HepG2 (cell line): ENCODE data around the gene NME1. TPM values are rescaled to one million over a fixed set of nuclear protein-coding genes. Genes with fewer than 3 reads are reported as not detected.

Experiments used
- ATF7-NPFF ChIP-seq: sonication (generic); formaldehyde crosslinking; IDR thresholded peaks from 2 replicates; pipeline ENCODE4 v1.8.1; 2023; ENCODE audit warnings: mild to moderate bottlenecking, low read depth, missing genetic modification reagents, moderate library complexity
- BRD4 ChIP-seq: sonication (generic); formaldehyde crosslinking; IDR thresholded peaks from 2 replicates; pipeline ENCODE4 v1.4.0; 2020; ENCODE audit warnings: missing genetic modification reagents
- HIVEP1 ChIP-seq: sonication (generic); formaldehyde crosslinking; IDR thresholded peaks from 2 replicates; pipeline ENCODE4 v1.4.0; 2020; ENCODE audit warnings: mild to moderate bottlenecking, missing genetic modification reagents
- JUNB ChIP-seq: sonication (generic); formaldehyde crosslinking; IDR thresholded peaks from 2 replicates; pipeline ENCODE4 v1.8.0; 2022; ENCODE audit warnings: missing genetic modification reagents, mild to moderate bottlenecking, borderline replicate concordance
- MTA1 ChIP-seq: sonication (generic); formaldehyde crosslinking; IDR thresholded peaks from 2 replicates; pipeline ENCODE4 v1.4.0; 2020; ENCODE audit warnings: missing genetic modification reagents, mild to moderate bottlenecking, borderline replicate concordance
- NCOA1 ChIP-seq: sonication (generic); formaldehyde crosslinking; IDR thresholded peaks from 2 replicates; pipeline ENCODE4 v1.9.0; 2021; ENCODE audit warnings: missing genetic modification reagents
- NCOR1 ChIP-seq: fragments of 200-600 bp; sonication (generic); IDR thresholded peaks from 2 replicates; pipeline ENCODE4 v1.7.0; 2017; ENCODE audit warnings: antibody characterized with exemption, low read length, borderline replicate concordance
- PITX1 ChIP-seq: sonication (generic); formaldehyde crosslinking; IDR thresholded peaks from 2 replicates; pipeline ENCODE4 v1.5.1; 2020; ENCODE audit warnings: mild to moderate bottlenecking, missing genetic modification reagents
- SIN3B ChIP-seq: fragments of 150-350 bp; IDR thresholded peaks from 2 replicates; pipeline ENCODE4 v1.6.1; 2014; ENCODE audit warnings: low read length
- SMARCC2 ChIP-seq: fragments of 450-650 bp; IDR thresholded peaks from 2 replicates; pipeline ENCODE4 v1.6.1; 2017; ENCODE audit warnings: antibody characterized with exemption, mild to moderate bottlenecking
- SP140L ChIP-seq: sonication (generic); formaldehyde crosslinking; IDR thresholded peaks from 2 replicates; pipeline ENCODE4 v1.4.0; 2020; ENCODE audit warnings: missing genetic modification reagents, borderline replicate concordance
- ZFP82 ChIP-seq: sonication (generic); formaldehyde crosslinking; IDR thresholded peaks from 2 replicates; pipeline ENCODE4 v1.5.1; 2020; ENCODE audit warnings: mild to moderate bottlenecking, missing genetic modification reagents, borderline replicate concordance
- ZIK1 ChIP-seq: sonication (generic); formaldehyde crosslinking; IDR thresholded peaks from 2 replicates; pipeline ENCODE4 v1.5.0; 2020; ENCODE audit warnings: mild to moderate bottlenecking, low read depth, missing genetic modification reagents, borderline replicate concordance
- ZNF432 ChIP-seq: sonication (generic); formaldehyde crosslinking; IDR thresholded peaks from 2 replicates; pipeline ENCODE4 v1.5.0; 2020; ENCODE audit warnings: missing genetic modification reagents, mild to moderate bottlenecking, borderline replicate concordance
- ZNF510 ChIP-seq: sonication (generic); formaldehyde crosslinking; IDR thresholded peaks from 2 replicates; pipeline ENCODE4 v1.4.0; 2020; ENCODE audit warnings: low read depth, mild to moderate bottlenecking, missing genetic modification reagents
- ZNF552 ChIP-seq: sonication (generic); formaldehyde crosslinking; IDR thresholded peaks from 2 replicates; pipeline ENCODE4 v1.9.0; 2022; ENCODE audit warnings: missing genetic modification reagents, mild to moderate bottlenecking, borderline replicate concordance
- ZNF775 ChIP-seq: sonication (generic); formaldehyde crosslinking; IDR thresholded peaks from 2 replicates; pipeline ENCODE4 v1.4.0; 2020; ENCODE audit warnings: missing genetic modification reagents, mild to moderate bottlenecking, moderate library complexity, borderline replicate concordance
- ZSCAN30 ChIP-seq: sonication (generic); formaldehyde crosslinking; IDR thresholded peaks from 2 replicates; pipeline ENCODE4 v1.5.0; 2020; ENCODE audit warnings: mild to moderate bottlenecking, missing genetic modification reagents
- polyA plus RNA-seq, 8 experiments: library from polyadenylated mRNA; depleted of rRNA in 3 of 8; stranded (reverse) in 7 of 8; unstranded in 1 of 8; fragments of >200 nt; fragmentation: Illumina TruSeq in 4 of 8; extraction: Trizol in 4 of 8; gene quantifications; 2 replicates each; pipeline versions ENCODE4 v1.2.1 to v1.2.3, GENCODE V29; 2011 to 2016; ENCODE audit warnings: low read depth in 4 of 8, missing spikeins in 1 of 8, mixed read lengths in 1 of 8; ENCODE audit not compliant: insufficient read depth in 1 of 8
- total RNA-seq, 5 experiments: library from RNA; depleted of rRNA; stranded (reverse); fragments of >200 nt; fragmentation: Illumina TruSeq; extraction: Trizol; gene quantifications; 2 replicates each; pipeline ENCODE4 v1.2.3, GENCODE V29; 2016; ENCODE audit warnings: low read depth in 1 of 5
- TF ChIP-seq, protein P1 (sequence below): sonication (generic); formaldehyde crosslinking; IDR thresholded peaks from 2 replicates; pipeline ENCODE4 v1.9.0; 2022; ENCODE audit warnings: low read depth, missing genetic modification reagents
- TF ChIP-seq, protein P2 (sequence below): sonication (generic); formaldehyde crosslinking; IDR thresholded peaks from 2 replicates; pipeline ENCODE4 v1.5.1; 2020; ENCODE audit warnings: missing genetic modification reagents, mild to moderate bottlenecking, borderline replicate concordance
- TF ChIP-seq, protein P3 (sequence below): fragments of 450-650 bp; IDR thresholded peaks from 2 replicates; pipeline ENCODE4 v1.6.1; 2017; ENCODE audit warnings: mild to moderate bottlenecking
- TF ChIP-seq, protein P4 (sequence below): sonication (generic); formaldehyde crosslinking; conservative IDR thresholded peaks from 2 replicates; pipeline ENCODE4 v1.8.0; 2022; ENCODE audit warnings: missing genetic modification reagents

The NME1 gene
- total and polyA plus RNA-seq, 2 of the 13 experiments (the other 11 are each of a cell fraction or from before 2014, with no cell fraction given) = 295 to 516 TPM

DNA sequence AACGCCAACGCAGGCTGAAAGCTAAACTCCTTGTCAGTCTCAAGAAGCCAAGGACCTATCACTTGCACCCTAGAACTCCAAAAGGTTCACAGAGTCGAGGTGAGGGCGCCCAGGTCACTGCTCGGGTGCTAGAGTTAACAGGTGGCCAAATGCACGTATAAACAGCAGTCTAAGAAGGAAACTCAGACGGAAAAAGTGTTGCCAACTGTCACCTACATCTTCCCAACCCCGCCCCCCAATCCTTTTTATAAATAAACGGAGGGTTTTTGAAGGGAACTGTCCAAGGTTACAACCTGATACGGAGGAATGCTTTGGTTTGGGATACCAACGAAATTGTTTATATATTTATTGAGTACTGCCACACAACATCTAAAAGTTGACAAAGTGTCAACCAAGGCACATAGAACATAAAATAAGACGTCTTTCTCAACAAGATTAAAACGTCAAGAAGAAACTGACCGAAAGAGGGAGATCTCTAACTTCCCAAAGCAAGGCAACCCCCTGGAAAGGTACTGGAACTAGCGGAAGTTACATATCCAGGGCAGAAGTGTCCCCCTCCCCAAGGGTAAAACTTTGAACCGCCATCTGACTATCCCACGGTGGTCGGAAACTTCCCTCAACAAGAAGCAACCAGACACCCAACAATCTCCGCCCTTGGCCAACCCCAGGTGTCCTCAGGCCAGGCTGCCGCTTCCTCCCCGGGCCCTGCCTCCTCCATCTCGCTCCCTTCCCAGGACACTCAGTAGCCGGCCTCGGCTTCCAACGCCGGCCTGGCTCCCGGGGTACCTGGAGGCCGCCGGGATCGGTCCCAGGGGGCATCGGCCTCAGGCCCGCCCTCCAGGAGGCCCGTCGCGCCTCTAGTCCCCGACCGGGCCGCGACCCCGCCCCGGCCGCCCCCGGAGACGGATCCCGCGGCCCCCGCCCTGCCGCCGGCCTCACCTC lies 33.7 kb upstream of the NME1 start (continued):
- TF ChIP-seq ZNF775 (CRISPR knock-in tag) (no peak), SP140L (CRISPR knock-in tag) (0 out of 2 replicates have a peak, but pooled peaks have one; percentile 48), JUNB (no peak), ATF7-NPFF (CRISPR knock-in tag) (no peak), ZNF510 (CRISPR knock-in tag) (no peak), ZFP82 (CRISPR knock-in tag) (no peak), NCOA1 (CRISPR knock-in tag) (no peak), ZIK1 (no peak), NCOR1 (no peak), PITX1 (CRISPR knock-in tag) (peak; percentile 5; the same call in 1 of the 2 replicates), BRD4 (no peak), HIVEP1 (CRISPR knock-in tag) (no peak), SMARCC2 (no peak), MTA1 (CRISPR knock-in tag) (no peak), SIN3B (no peak; the same call in 1 of the 2 replicates), ZNF432 (no peak), ZNF552 (no peak), ZSCAN30 (CRISPR knock-in tag) (no peak)
- TF ChIP-seq, protein P1, sequence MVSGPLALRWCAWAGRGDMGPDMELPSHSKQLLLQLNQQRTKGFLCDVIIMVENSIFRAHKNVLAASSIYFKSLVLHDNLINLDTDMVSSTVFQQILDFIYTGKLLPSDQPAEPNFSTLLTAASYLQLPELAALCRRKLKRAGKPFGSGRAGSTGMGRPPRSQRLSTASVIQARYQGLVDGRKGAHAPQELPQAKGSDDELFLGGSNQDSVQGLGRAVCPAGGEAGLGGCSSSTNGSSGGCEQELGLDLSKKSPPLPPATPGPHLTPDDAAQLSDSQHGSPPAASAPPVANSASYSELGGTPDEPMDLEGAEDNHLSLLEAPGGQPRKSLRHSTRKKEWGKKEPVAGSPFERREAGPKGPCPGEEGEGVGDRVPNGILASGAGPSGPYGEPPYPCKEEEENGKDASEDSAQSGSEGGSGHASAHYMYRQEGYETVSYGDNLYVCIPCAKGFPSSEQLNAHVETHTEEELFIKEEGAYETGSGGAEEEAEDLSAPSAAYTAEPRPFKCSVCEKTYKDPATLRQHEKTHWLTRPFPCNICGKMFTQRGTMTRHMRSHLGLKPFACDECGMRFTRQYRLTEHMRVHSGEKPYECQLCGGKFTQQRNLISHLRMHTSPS (CRISPR knock-in tag) = no peak
- TF ChIP-seq, protein P2, sequence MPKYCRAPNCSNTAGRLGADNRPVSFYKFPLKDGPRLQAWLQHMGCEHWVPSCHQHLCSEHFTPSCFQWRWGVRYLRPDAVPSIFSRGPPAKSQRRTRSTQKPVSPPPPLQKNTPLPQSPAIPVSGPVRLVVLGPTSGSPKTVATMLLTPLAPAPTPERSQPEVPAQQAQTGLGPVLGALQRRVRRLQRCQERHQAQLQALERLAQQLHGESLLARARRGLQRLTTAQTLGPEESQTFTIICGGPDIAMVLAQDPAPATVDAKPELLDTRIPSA = no peak; the same call in 1 of the 2 replicates
- TF ChIP-seq, protein P3, sequence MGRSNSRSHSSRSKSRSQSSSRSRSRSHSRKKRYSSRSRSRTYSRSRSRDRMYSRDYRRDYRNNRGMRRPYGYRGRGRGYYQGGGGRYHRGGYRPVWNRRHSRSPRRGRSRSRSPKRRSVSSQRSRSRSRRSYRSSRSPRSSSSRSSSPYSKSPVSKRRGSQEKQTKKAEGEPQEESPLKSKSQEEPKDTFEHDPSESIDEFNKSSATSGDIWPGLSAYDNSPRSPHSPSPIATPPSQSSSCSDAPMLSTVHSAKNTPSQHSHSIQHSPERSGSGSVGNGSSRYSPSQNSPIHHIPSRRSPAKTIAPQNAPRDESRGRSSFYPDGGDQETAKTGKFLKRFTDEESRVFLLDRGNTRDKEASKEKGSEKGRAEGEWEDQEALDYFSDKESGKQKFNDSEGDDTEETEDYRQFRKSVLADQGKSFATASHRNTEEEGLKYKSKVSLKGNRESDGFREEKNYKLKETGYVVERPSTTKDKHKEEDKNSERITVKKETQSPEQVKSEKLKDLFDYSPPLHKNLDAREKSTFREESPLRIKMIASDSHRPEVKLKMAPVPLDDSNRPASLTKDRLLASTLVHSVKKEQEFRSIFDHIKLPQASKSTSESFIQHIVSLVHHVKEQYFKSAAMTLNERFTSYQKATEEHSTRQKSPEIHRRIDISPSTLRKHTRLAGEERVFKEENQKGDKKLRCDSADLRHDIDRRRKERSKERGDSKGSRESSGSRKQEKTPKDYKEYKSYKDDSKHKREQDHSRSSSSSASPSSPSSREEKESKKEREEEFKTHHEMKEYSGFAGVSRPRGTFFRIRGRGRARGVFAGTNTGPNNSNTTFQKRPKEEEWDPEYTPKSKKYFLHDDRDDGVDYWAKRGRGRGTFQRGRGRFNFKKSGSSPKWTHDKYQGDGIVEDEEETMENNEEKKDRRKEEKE = no peak
- TF ChIP-seq, protein P4, sequence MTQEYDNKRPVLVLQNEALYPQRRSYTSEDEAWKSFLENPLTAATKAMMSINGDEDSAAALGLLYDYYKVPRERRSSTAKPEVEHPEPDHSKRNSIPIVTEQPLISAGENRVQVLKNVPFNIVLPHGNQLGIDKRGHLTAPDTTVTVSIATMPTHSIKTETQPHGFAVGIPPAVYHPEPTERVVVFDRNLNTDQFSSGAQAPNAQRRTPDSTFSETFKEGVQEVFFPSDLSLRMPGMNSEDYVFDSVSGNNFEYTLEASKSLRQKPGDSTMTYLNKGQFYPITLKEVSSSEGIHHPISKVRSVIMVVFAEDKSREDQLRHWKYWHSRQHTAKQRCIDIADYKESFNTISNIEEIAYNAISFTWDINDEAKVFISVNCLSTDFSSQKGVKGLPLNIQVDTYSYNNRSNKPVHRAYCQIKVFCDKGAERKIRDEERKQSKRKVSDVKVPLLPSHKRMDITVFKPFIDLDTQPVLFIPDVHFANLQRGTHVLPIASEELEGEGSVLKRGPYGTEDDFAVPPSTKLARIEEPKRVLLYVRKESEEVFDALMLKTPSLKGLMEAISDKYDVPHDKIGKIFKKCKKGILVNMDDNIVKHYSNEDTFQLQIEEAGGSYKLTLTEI = no peak
